SH-SY5Y (cell line): ENCODE measurements around the gene TAF8.

Experiments used
- GATA2 ChIP-seq: IDR thresholded peaks from 2 replicates; pipeline ENCODE4 v1.6.1; 2011; ENCODE audit warnings: mild to moderate bottlenecking, low read depth, low read length
- GATA3 ChIP-seq: IDR thresholded peaks from 2 replicates; pipeline ENCODE4 v1.6.1; 2011; ENCODE audit warnings: low read depth, mild to moderate bottlenecking, low read length, moderate library complexity

TAF8 gene

GRCh38 chr6:42025066-42025844, 25.1 kb upstream of the TAF8 start:
- TF ChIP-seq GATA3 (no peak), GATA2 (no peak)

DNA sequence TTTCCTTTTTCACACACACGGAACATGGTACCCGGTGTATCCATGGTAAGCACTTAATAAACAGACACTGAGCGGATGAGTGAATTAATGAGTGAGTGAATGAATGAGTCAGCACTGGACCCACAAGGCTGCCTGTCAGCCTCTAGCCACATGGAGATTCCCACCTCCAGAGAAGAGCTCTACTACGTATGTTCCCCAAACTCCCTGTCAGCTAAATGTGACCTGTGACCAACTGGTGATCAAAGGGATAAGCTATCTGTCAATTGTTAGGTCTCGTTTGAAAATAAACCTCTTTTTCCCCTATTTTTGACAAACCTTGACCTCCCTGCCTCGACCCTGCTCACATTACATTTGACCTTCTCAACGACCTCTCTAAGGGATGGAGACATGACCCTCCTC, 24.5 kb upstream of the TAF8 start:
- no peak for TF ChIP-seq GATA2
- TF ChIP-seq GATA3, result no peak

GRCh38 chr6:42026540-42026939, 23.8 kb upstream of the TAF8 start:
- no peak for TF ChIP-seq GATA2
- TF ChIP-seq GATA3, result no peak

- no peak for TF ChIP-seq GATA2
- no peak for TF ChIP-seq GATA3
Observed at GRCh38 chr6:42028234-42029061, 21.9 kb upstream of the TAF8 start.

- TF ChIP-seq GATA3 (no peak), GATA2 (no peak)
Observed at GRCh38 chr6:42029062-42029685, 21.1 kb upstream of the TAF8 start.

GRCh38 chr6:42029881-42030280, 20.4 kb upstream of the TAF8 start:
- TF ChIP-seq GATA3 (no peak), GATA2 (no peak)

- TF ChIP-seq GATA3 (no peak), GATA2 (0 out of 2 replicates have a peak, but pooled peaks have one; percentile 48)
Observed at GRCh38 chr6:42030585-42031506, 19.5 kb upstream of the TAF8 start.

DNA sequence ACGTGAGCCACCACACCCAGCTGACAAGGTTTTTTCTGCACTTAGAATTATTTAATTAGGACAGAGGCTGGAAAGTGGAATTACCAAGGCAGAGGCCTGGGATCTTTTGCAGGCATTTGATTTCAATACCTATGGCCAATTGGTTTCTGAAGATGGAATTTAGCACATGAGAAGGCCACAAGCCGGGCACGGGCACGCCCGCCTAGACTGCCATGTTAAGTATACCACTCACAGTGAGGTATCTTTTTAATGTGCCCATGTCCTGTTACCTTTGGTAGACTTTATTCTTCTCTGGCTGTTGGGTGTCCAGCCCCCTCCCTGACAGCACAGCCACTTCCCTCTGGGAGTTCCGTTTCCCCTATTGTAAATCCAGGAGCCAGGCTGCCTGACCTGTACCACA, 18.0 kb upstream of the TAF8 start:
- TF ChIP-seq GATA3, result no peak
- TF ChIP-seq GATA2, result no peak

GRCh38 chr6:42038163-42038562, 12.2 kb upstream of the TAF8 start:
- TF ChIP-seq GATA2 (no peak), GATA3 (no peak)

DNA sequence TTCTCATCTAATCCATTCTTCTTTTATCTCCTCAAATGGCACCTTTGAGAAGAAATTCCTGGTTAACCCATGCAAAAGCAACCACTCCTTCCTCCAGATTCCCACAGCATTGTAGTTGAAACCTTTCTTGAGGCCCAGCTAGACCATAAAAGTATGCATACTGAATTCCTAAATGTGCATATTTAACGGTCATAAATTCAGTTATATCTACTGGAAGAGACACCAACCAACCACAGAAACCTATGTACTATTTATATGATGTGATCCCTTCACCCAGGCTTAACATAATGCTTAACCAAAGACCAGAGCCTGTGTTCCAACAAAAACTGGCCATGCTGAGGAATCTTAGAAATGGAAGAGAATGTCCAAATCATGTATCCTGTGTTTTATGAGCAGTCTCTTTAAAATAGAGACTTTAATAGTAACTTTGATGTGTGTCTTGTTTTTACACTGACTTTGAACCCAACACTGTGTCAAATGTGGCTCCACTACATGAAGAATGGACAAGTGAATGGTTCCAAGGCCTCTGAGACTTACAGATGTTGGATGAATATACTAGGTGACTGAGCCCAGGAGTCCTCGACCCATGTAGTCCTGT, 11.4 kb upstream of the TAF8 start:
- TF ChIP-seq GATA3 (no peak), GATA2 (no peak)

DNA sequence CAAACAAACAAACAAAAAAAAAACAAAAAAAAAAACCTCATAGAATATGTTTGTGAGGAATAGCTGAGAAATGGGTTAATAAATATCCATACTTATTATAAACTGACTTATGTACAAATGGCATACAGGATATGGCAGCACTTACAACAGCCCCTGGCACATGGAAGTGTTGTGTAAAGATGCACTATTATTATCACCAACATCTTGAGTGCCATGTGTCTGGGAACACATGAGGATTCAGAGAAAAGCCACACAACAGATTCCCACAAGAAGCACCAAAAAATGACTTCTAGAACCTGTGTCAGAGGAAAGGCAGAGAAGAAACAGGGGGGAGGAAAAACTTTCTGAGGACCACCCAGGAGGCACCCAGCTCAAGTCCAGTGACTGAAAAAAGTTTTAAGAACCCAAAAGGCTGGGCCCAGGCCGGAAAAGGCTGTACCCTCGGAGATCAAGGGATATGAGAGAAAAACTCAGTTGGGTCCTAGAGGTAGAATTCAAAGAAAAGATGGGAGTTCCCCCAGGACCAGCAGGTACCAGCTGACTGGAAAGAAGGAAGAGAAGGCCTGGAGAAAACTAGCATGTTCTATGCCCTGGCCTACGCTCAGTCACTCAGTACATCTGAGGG, 9.4 kb upstream of the TAF8 start:
- TF ChIP-seq GATA2 (no peak), GATA3 (no peak)

DNA sequence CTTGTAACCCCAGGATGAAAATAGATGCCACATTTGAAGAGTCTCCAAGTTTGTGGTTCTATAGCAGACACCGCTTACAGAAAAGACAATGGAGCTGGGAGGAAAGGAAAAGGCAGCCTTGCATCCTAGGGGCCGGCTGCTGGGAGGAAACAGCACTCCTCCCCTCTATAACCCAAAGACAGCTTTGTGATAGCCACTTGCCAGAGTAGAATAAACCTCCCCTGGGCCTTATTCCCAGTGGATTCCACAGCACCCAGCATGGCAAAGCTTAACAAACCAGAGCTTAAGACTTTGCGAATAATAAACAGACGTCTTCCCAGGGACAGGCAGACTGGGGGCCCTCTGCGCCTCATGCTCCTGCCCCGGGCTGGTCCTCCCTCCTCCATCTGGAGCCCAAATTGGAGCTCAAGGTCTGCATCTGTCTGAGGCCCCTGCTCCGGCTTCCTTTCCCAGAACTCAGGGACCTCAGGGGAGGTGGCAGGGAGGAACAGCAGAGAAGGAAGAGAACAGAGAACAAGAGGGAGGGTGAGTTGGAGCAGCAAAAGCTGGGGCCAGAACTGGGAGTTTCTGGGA, 8.8 kb upstream of the TAF8 start:
- TF ChIP-seq GATA3 (no peak), GATA2 (no peak)
